Gastrocnemius medialis (tissue), 4 donors: ENCODE measurements around the gene TAF1D. TPM values are rescaled to one million over a fixed set of nuclear protein-coding genes. Genes with fewer than 3 reads are reported as not detected.
"Not testable (repeated sequence)": the region's sequence is repeated elsewhere in the genome, so short reads cannot be mapped to it uniquely, and the experiment has no call there.

Experiments used
- ATAC-seq, 2 donors: fragments of 150-250 bp; one replicate each; pipeline ENCODE4 v1.9.1; 2016
- DNase-seq, 2 donors: peaks; one replicate each; pipeline ENCODE4 v3.0.0-alpha.2; 2019
- H3K27ac ChIP-seq, 4 donors: fragments of 200-600 bp; sonication (generic); 1 replicate in 1 of 4; 2 replicates in 3 of 4; pipeline ENCODE4 v1.5.1; 2016 to 2018; ENCODE audit warnings: mild to moderate bottlenecking in 2 of 4, moderate library complexity in 1 of 4
- H3K27me3 ChIP-seq, 3 donors: fragments of 200-600 bp; sonication (generic) in 2 of 3; 1 replicate in 1 of 3; 2 replicates in 2 of 3; pipeline versions ENCODE4 v1.5.1 to v1.6.0; 2016 to 2019; ENCODE audit warnings: mild to moderate bottlenecking in 1 of 3, moderate library complexity in 1 of 3
- H3K36me3 ChIP-seq, 2 donors: fragments of 200-600 bp; sonication (generic) in 1 of 2; one replicate each; pipeline ENCODE4 v1.5.1; 2017 to 2018
- H3K4me1 ChIP-seq, 2 donors: fragments of 200-600 bp; sonication (generic) in 1 of 2; one replicate each; pipeline ENCODE4 v1.5.1; 2016 to 2017; ENCODE audit warnings: mild to moderate bottlenecking in 2 of 2
- H3K4me3 ChIP-seq, 4 donors: fragments of 200-600 bp; sonication (generic) in 3 of 4; 1 replicate in 1 of 4; 2 replicates in 3 of 4; pipeline ENCODE4 v1.5.1; 2016 to 2019; ENCODE audit warnings: mild to moderate bottlenecking in 2 of 4
- H3K9me3 ChIP-seq, 3 donors: fragments of 200-600 bp; sonication (generic) in 2 of 3; 1 replicate in 1 of 3; 2 replicates in 2 of 3; pipeline ENCODE4 v1.5.1; 2016 to 2019
- CTCF ChIP-seq, 5 experiments: fragments of 450-650 bp in 3 of 5; fragments of 200-600 bp in 2 of 5; sonication (generic) in 2 of 5; IDR thresholded peaks in 4 of 5; conservative IDR thresholded peaks in 1 of 5; 1 replicate in 4 of 5; 2 replicates in 1 of 5; pipeline ENCODE4 v1.5.1; 2016 to 2019; ENCODE audit warnings: antibody characterized with exemption in 5 of 5, mild to moderate bottlenecking in 3 of 5, moderate library complexity in 3 of 5
- POLR2A ChIP-seq, 2 donors: fragments of 450-650 bp; IDR thresholded peaks; one replicate each; pipeline ENCODE4 v1.6.1; 2017; ENCODE audit warnings: antibody characterized with exemption in 2 of 2, mild to moderate bottlenecking in 2 of 2, moderate library complexity in 2 of 2
- in situ Hi-C, 4 donors: fragments of 200-750 bp; cut with MboI; loops; one replicate each; pipeline versions ENCODE4 v1.15.0 to v1.8.0; 2017; ENCODE audit warnings: low sequenced_read_pairs in 4 of 4
- intact Hi-C: fragments of 100-400 bp; cut with DNase I; formaldehyde crosslinking; loops from one replicate; pipeline ENCODE4 v1.15.1; 2023; ENCODE audit warnings: low total_unique reads
- total RNA-seq, 4 donors: library from RNA; depleted of rRNA; stranded (reverse); fragments of >200 nt; gene quantifications; one replicate each; pipeline versions ENCODE4 v1.1.0 to v1.2.3, GENCODE V29; 2016

TAF1D gene
- total RNA-seq, 4 donors from 2014 or later: 42.6 to 85.5 (median 55.0) TPM

- Histone ChIP-seq H3K9me3 (no peaks in the 10 kb centered on the region), H3K4me3 (no peak overlapping the region), H3K4me1 (no peaks in the 10 kb centered on the region), H3K27ac (no peak overlapping the region), H3K27me3 (no peaks in the 10 kb centered on the region), H3K36me3 (peaks cover 3 to 73% of the 10 kb centered on the region in 2 donors)
- DNase-seq (no peak), ATAC-seq (no peak)
- TF ChIP-seq CTCF (IDR thresholded peaks at IDR 0.05 in 4 of 5, conservative IDR thresholded peaks at IDR 0.05 in 1 of 5) (no peak), POLR2A (IDR thresholded peaks at IDR 0.05) (no peak)
- intact Hi-C loops (no loop called here), in situ Hi-C loops (no loop called here)
Measured at GRCh38 chr11:93761910-93762309, 20.6 kb upstream of the TAF1D start.

GRCh38 chr11:93759123-93759522 is 17.8 kb upstream of the TAF1D start:
- H3K4me1 ChIP-seq, in situ Hi-C loops, H3K9me3 ChIP-seq, DNase-seq, H3K4me3 ChIP-seq, H3K27me3 ChIP-seq, intact Hi-C loops, H3K27ac ChIP-seq, ATAC-seq: not testable (repeated sequence)
- H3K36me3 ChIP-seq: peaks cover 3 to 93% of the 10 kb centered on the region in 2 donors

- Histone ChIP-seq H3K36me3 (peaks cover 3 to 93% of the 10 kb centered on the region in 2 donors), H3K4me3 (no peak overlapping the region), H3K27ac (no peak overlapping the region), H3K4me1 (no peaks in the 10 kb centered on the region), H3K9me3 (no peaks in the 10 kb centered on the region), H3K27me3 (no peaks in the 10 kb centered on the region)
- ATAC-seq (no peak), DNase-seq (no peak)
- no peak for TF ChIP-seq CTCF (IDR thresholded peaks at IDR 0.05 in 4 of 5, conservative IDR thresholded peaks at IDR 0.05 in 1 of 5)
- no peak for TF ChIP-seq POLR2A (IDR thresholded peaks at IDR 0.05)
- in situ Hi-C loops: no loop called here
- intact Hi-C loops: no loop called here
Measured at GRCh38 chr11:93757924-93758865, 16.9 kb upstream of the TAF1D start.

- H3K4me1 ChIP-seq: no peaks in the 10 kb centered on the region
- TF ChIP-seq CTCF (IDR thresholded peaks at IDR 0.05 in 4 of 5, conservative IDR thresholded peaks at IDR 0.05 in 1 of 5): no peak
- TF ChIP-seq POLR2A (IDR thresholded peaks at IDR 0.05): no peak
- H3K27ac ChIP-seq: no peak overlapping the region
- ATAC-seq (no peak), DNase-seq (no peak)
- in situ Hi-C loops: no loop called here
- no peaks in the 10 kb centered on the region for H3K9me3 ChIP-seq
- no peaks in the 10 kb centered on the region for H3K27me3 ChIP-seq
- peaks cover 3 to 89% of the 10 kb centered on the region in 2 donors for H3K36me3 ChIP-seq
- no peak overlapping the region for H3K4me3 ChIP-seq
- intact Hi-C loops: no loop called here
Measured at GRCh38 chr11:93757301-93757700, 16.0 kb upstream of the TAF1D start.

- intact Hi-C loops (no loop called here), in situ Hi-C loops (no loop called here)
- DNase-seq: no peak
- Histone ChIP-seq H3K36me3 (peaks cover 3 to 84% of the 10 kb centered on the region in 2 donors), H3K4me1 (no peaks in the 10 kb centered on the region), H3K27me3 (no peaks in the 10 kb centered on the region), H3K9me3 (no peaks in the 10 kb centered on the region), H3K27ac (no peak overlapping the region), H3K4me3 (no peak overlapping the region)
- no peak for ATAC-seq
- TF ChIP-seq POLR2A (IDR thresholded peaks at IDR 0.05) (no peak), CTCF (IDR thresholded peaks at IDR 0.05 in 4 of 5, conservative IDR thresholded peaks at IDR 0.05 in 1 of 5) (no peak)
Measured at GRCh38 chr11:93756748-93757147, 15.5 kb upstream of the TAF1D start.
